CD4-positive, alpha-beta T cell treated with Interferon alpha-2 for 1 hour (primary cell): ENCODE results near the gene ADAMTS4.

Source experiments
- DNase-seq, 2 donors: peaks; one replicate each; pipeline ENCODE4 v3.0.0-alpha.2; 2020 to 2022

ADAMTS4 gene

GRCh38 chr1:161171191-161171590 is 27.7 kb downstream of the ADAMTS4 start:
- DNase-seq: no peak

- no peak for DNase-seq
Observed at GRCh38 chr1:161168906-161169305, 29.9 kb downstream of the ADAMTS4 start.

- no peak for DNase-seq
Observed at GRCh38 chr1:161166669-161167548, 31.9 kb downstream of the ADAMTS4 start.

- peak; percentile 93 to 96 for DNase-seq
Observed at GRCh38 chr1:161165742-161166668, 32.8 kb downstream of the ADAMTS4 start, which contains the start of gene PPOX. TSS of gene PPOX (plus strand) at chr1:161166426. CDS start at chr1:161166848, 422 bp downstream.

- no peak for DNase-seq
Observed at GRCh38 chr1:161164901-161165610, 33.8 kb downstream of the ADAMTS4 start.

- DNase-seq: no peak
Observed at GRCh38 chr1:161163793-161164192, 35.1 kb downstream of the ADAMTS4 start.

GRCh38 chr1:161162806-161163205 is 36.0 kb downstream of the ADAMTS4 start:
- DNase-seq: no peak

- no peak for DNase-seq
Observed at GRCh38 chr1:161162052-161162451, 36.8 kb downstream of the ADAMTS4 start.

GRCh38 chr1:161161652-161162051 is 37.2 kb downstream of the ADAMTS4 start:
- DNase-seq: no peak

- DNase-seq: no peak
Observed at GRCh38 chr1:161160671-161161145, 38.1 kb downstream of the ADAMTS4 start.

GRCh38 chr1:161159913-161160243 is 39.0 kb downstream of the ADAMTS4 start:
- DNase-seq: no peak

GRCh38 chr1:161159087-161159912 is 39.6 kb downstream of the ADAMTS4 start, which contains the start of gene USP21:
TSS of gene USP21 (plus strand) at chr1:161159500. CDS start at chr1:161160641, 1,141 bp downstream.
- peak; percentile 91 to 94 for DNase-seq

- DNase-seq: no peak
Observed at GRCh38 chr1:161158316-161159010, 40.4 kb downstream of the ADAMTS4 start.

GRCh38 chr1:161157867-161158266 is 41.0 kb downstream of the ADAMTS4 start:
- DNase-seq: no peak

- DNase-seq: peak; percentile 87 to 92
Observed at GRCh38 chr1:161153682-161154337, 45.0 kb downstream of the ADAMTS4 start, which contains the start of gene UFC1. TSS of gene UFC1 (plus strand) at chr1:161153978. CDS start at chr1:161153998, 20 bp downstream.

GRCh38 chr1:161153176-161153575 is 45.7 kb downstream of the ADAMTS4 start:
- no peak for DNase-seq

- no peak for DNase-seq
Observed at GRCh38 chr1:161145832-161146231, 53.0 kb downstream of the ADAMTS4 start.

GRCh38 chr1:161140755-161141400 is 58.0 kb downstream of the ADAMTS4 start:
- no peak for DNase-seq

- DNase-seq: peak; percentile 50 to 71
Observed at GRCh38 chr1:161139766-161140165, 59.1 kb downstream of the ADAMTS4 start.

- no peak for DNase-seq
Observed at GRCh38 chr1:161138431-161138830, 60.4 kb downstream of the ADAMTS4 start.
